T-helper 17 cell (primary cell): ENCODE measurements around the gene XYLT2. TPM values are rescaled to one million over a fixed set of nuclear protein-coding genes. Genes with fewer than 3 reads are reported as not detected.
A peak's percentile ranks its signal among the peaks of the same experiment; 100 is the strongest.

Experiments
- ATAC-seq: fragments of 150-1000 bp; cut with Tn5 transposase; 2 replicates; pipeline ENCODE4 v1.10.0; 2021; ENCODE audit warnings: mild to moderate bottlenecking, moderate library complexity
- DNase-seq, 3 donors: peaks; one replicate each; pipeline versions ENCODE4 v3.0.0 to v3.0.0-alpha.2; 2020 to 2021
- H3K9me3 ChIP-seq: one replicate; pipeline ENCODE4 v1.7.0; 2013; ENCODE audit warnings: low read length, mild to moderate bottlenecking; ENCODE audit not compliant: control insufficient read depth, poor library complexity, severe bottlenecking
- H3K27ac Mint-ChIP-seq: one replicate; pipeline ENCODE4 v1.8.0; 2022; ENCODE audit warnings: mild to moderate bottlenecking, moderate library complexity, mixed read lengths
- H3K27me3 Mint-ChIP-seq: one replicate; pipeline ENCODE4 v1.8.0; 2022; ENCODE audit warnings: mixed read lengths
- H3K36me3 Mint-ChIP-seq: one replicate; pipeline ENCODE4 v1.8.0; 2022; ENCODE audit warnings: low read depth, mixed read lengths
- H3K4me1 Mint-ChIP-seq: one replicate; pipeline ENCODE4 v1.8.0; 2022; ENCODE audit warnings: mild to moderate bottlenecking, mixed read lengths
- H3K4me3 Mint-ChIP-seq: one replicate; pipeline ENCODE4 v1.8.0; 2022; ENCODE audit warnings: mild to moderate bottlenecking, moderate library complexity, mixed read lengths
- total RNA-seq, 4 donors: library from RNA in 2 of 4; stranded (reverse) in 2 of 4; gene quantifications; one replicate each; pipeline ENCODE4 v1.2.3 and lab custom pipeline; 2022 to 2026

The XYLT2 gene
- total RNA-seq, 2 donors from 2014 or later, result 19.2 to 20.4 TPM

GRCh38 chr17:50347117-50347893 is 1.4 kb downstream of the XYLT2 start:
- peaks cover 27% of the 10 kb centered on the region for H3K4me1 Mint-ChIP-seq
- ATAC-seq (no peak), DNase-seq (no peak)
- H3K27me3 Mint-ChIP-seq, result no peaks in the 10 kb centered on the region
- peak overlapping the region; percentile 93 for H3K4me3 Mint-ChIP-seq
- H3K9me3 ChIP-seq, result no peaks in the 10 kb centered on the region
- H3K36me3 Mint-ChIP-seq, result peaks cover 3% of the 10 kb centered on the region
- peak overlapping the region; percentile 84 for H3K27ac Mint-ChIP-seq

GRCh38 chr17:50347894-50348291 is 2.0 kb downstream of the XYLT2 start:
- Mint-ChIP-seq H3K4me3 (peak overlapping the region; percentile 70), H3K27me3 (no peaks in the 10 kb centered on the region), H3K27ac (peak overlapping the region; percentile 84), H3K4me1 (peaks cover 29% of the 10 kb centered on the region), H3K36me3 (peaks cover 4% of the 10 kb centered on the region)
- H3K9me3 ChIP-seq, result no peaks in the 10 kb centered on the region
- ATAC-seq (no peak), DNase-seq (no peak)

- peak overlapping the region; percentile 28 for H3K4me3 Mint-ChIP-seq
- H3K4me1 Mint-ChIP-seq, result peaks cover 29% of the 10 kb centered on the region
- H3K36me3 Mint-ChIP-seq, result peaks cover 7% of the 10 kb centered on the region
- ATAC-seq (no peak), DNase-seq (no peak)
- H3K27me3 Mint-ChIP-seq, result no peaks in the 10 kb centered on the region
- no peaks in the 10 kb centered on the region for H3K9me3 ChIP-seq
- peak overlapping the region; percentile 91 for H3K27ac Mint-ChIP-seq
Observed at GRCh38 chr17:50348522-50349242, 2.8 kb downstream of the XYLT2 start.

- no peaks in the 10 kb centered on the region for H3K27me3 Mint-ChIP-seq
- H3K4me1 Mint-ChIP-seq, result peaks cover 29% of the 10 kb centered on the region
- H3K27ac Mint-ChIP-seq, result peak overlapping the region; percentile 91
- ATAC-seq (no peak), DNase-seq (no peak)
- no peak overlapping the region for H3K4me3 Mint-ChIP-seq
- peaks cover 10% of the 10 kb centered on the region for H3K36me3 Mint-ChIP-seq
- H3K9me3 ChIP-seq, result no peaks in the 10 kb centered on the region
Observed at GRCh38 chr17:50349243-50349600, 3.3 kb downstream of the XYLT2 start.

- no peaks in the 10 kb centered on the region for H3K9me3 ChIP-seq
- Mint-ChIP-seq H3K4me3 (no peak overlapping the region), H3K36me3 (peaks cover 11% of the 10 kb centered on the region), H3K27ac (peak overlapping the region; percentile 72), H3K27me3 (no peaks in the 10 kb centered on the region), H3K4me1 (peaks cover 29% of the 10 kb centered on the region)
- DNase-seq, result no peak
- ATAC-seq, result no peak
Observed at GRCh38 chr17:50350733-50351132, 4.8 kb downstream of the XYLT2 start.

GRCh38 chr17:50352072-50352692 is 6.3 kb downstream of the XYLT2 start:
- DNase-seq (no peak), ATAC-seq (no peak)
- Mint-ChIP-seq H3K27ac (peak overlapping the region; percentile 86), H3K36me3 (peaks cover 11% of the 10 kb centered on the region), H3K4me3 (no peak overlapping the region), H3K4me1 (peaks cover 26% of the 10 kb centered on the region), H3K27me3 (no peaks in the 10 kb centered on the region)
- no peaks in the 10 kb centered on the region for H3K9me3 ChIP-seq

GRCh38 chr17:50352693-50353599 is 7.0 kb downstream of the XYLT2 start:
- H3K9me3 ChIP-seq, result no peaks in the 10 kb centered on the region
- H3K4me1 Mint-ChIP-seq, result peaks cover 22% of the 10 kb centered on the region
- no peak overlapping the region for H3K4me3 Mint-ChIP-seq
- H3K27me3 Mint-ChIP-seq, result no peaks in the 10 kb centered on the region
- no peak for ATAC-seq
- no peak overlapping the region for H3K27ac Mint-ChIP-seq
- DNase-seq, result no peak
- H3K36me3 Mint-ChIP-seq, result peaks cover 11% of the 10 kb centered on the region

GRCh38 chr17:50353600-50354195 is 7.8 kb downstream of the XYLT2 start:
- no peaks in the 10 kb centered on the region for H3K27me3 Mint-ChIP-seq
- peaks cover 11% of the 10 kb centered on the region for H3K36me3 Mint-ChIP-seq
- peaks cover 16% of the 10 kb centered on the region for H3K4me1 Mint-ChIP-seq
- no peak overlapping the region for H3K4me3 Mint-ChIP-seq
- no peak overlapping the region for H3K27ac Mint-ChIP-seq
- DNase-seq, result no peak
- H3K9me3 ChIP-seq, result no peaks in the 10 kb centered on the region
- no peak for ATAC-seq

GRCh38 chr17:50354198-50354597 is 8.3 kb downstream of the XYLT2 start:
- H3K36me3 Mint-ChIP-seq, result peaks cover 11% of the 10 kb centered on the region
- H3K27ac Mint-ChIP-seq, result no peak overlapping the region
- H3K27me3 Mint-ChIP-seq, result no peaks in the 10 kb centered on the region
- no peaks in the 10 kb centered on the region for H3K9me3 ChIP-seq
- peaks cover 12% of the 10 kb centered on the region for H3K4me1 Mint-ChIP-seq
- H3K4me3 Mint-ChIP-seq, result no peak overlapping the region
- DNase-seq (no peak), ATAC-seq (no peak)

- ATAC-seq, result no peak
- Mint-ChIP-seq H3K36me3 (peaks cover 11% of the 10 kb centered on the region), H3K27me3 (no peaks in the 10 kb centered on the region), H3K4me1 (peaks cover 11% of the 10 kb centered on the region), H3K27ac (no peak overlapping the region), H3K4me3 (no peak overlapping the region)
- no peak for DNase-seq
- H3K9me3 ChIP-seq, result no peaks in the 10 kb centered on the region
Observed at GRCh38 chr17:50354776-50355175, 8.8 kb downstream of the XYLT2 start.

- H3K9me3 ChIP-seq, result no peaks in the 10 kb centered on the region
- no peak for ATAC-seq
- Mint-ChIP-seq H3K36me3 (peaks cover 11% of the 10 kb centered on the region), H3K27ac (no peak overlapping the region), H3K4me1 (peaks cover 11% of the 10 kb centered on the region), H3K4me3 (no peak overlapping the region), H3K27me3 (no peaks in the 10 kb centered on the region)
- no peak for DNase-seq
Observed at GRCh38 chr17:50355336-50355700, 9.4 kb downstream of the XYLT2 start.

- H3K9me3 ChIP-seq, result no peaks in the 10 kb centered on the region
- Mint-ChIP-seq H3K27ac (no peak overlapping the region), H3K36me3 (peaks cover 11% of the 10 kb centered on the region), H3K27me3 (no peaks in the 10 kb centered on the region), H3K4me1 (peaks cover 11% of the 10 kb centered on the region), H3K4me3 (no peak overlapping the region)
- DNase-seq (no peak), ATAC-seq (no peak)
Observed at GRCh38 chr17:50355701-50356341, 9.9 kb downstream of the XYLT2 start.
